IMR-90 (cell line): ENCODE data around the gene PRKCA. TPM values are rescaled to one million over a fixed set of nuclear protein-coding genes. Genes with fewer than 3 reads are reported as not detected.

Source experiments
- ATAC-seq: fragments of 200-7000 bp; cut with Tn5 transposase; 2 replicates; pipeline ENCODE4 v1.9.1; 2020; ENCODE audit warnings: low read depth, mild to moderate bottlenecking, moderate library complexity
- BruUV-seq: library from RNA; stranded (reverse); fragments of 400-500 nt; replicated peaks from 2 replicates; lab custom pipeline; 2021; lab: Mats Ljungman, UMichigan
- CTCF ChIA-PET: fragments of 300-600 bp; formaldehyde crosslinking; extraction: SDS; loops from one replicate; lab custom pipeline; 2021; ENCODE audit warnings: antibody characterized with exemption; lab: Yijun Ruan, JAX
- POLR2A ChIA-PET: fragments of 300-600 bp; sonication (Branson Sonifier 250); formaldehyde crosslinking; loops from one replicate; lab custom pipeline; 2022; ENCODE audit warnings: antibody characterized with exemption; ENCODE audit not compliant: unreplicated experiment; lab: Charles Lee
- DNase-seq: peaks from one replicate; pipeline ENCODE4 v3.0.0; 2013
- H2AFZ ChIP-seq: replicated peaks from 2 replicates; pipeline ENCODE3; 2013; ENCODE audit warnings: low read length, mild to moderate bottlenecking; ENCODE audit not compliant: poor library complexity
- H2AK5ac ChIP-seq: 2 replicates; pipeline ENCODE4 v1.6.1; 2013; ENCODE audit warnings: low read depth, low read length, inconsistent platforms
- H2AK9ac ChIP-seq: replicated peaks from 2 replicates; pipeline ENCODE3; 2013; ENCODE audit warnings: mild to moderate bottlenecking, low read depth, low read length, moderate library complexity; ENCODE audit not compliant: poor library complexity
- H2BK120ac ChIP-seq: 2 replicates; pipeline ENCODE4 v1.6.1; 2013; ENCODE audit warnings: low read depth, low read length, inconsistent platforms
- H2BK15ac ChIP-seq: 3 replicates; pipeline ENCODE4 v1.6.1; 2013; ENCODE audit warnings: low read depth, low read length, inconsistent platforms
- H2BK20ac ChIP-seq: 2 replicates; pipeline ENCODE4 v1.6.1; 2013; ENCODE audit warnings: low read depth, mild to moderate bottlenecking, inconsistent platforms, low read length, moderate library complexity
- H2BK5ac ChIP-seq: 2 replicates; pipeline ENCODE4 v1.6.1; 2013; ENCODE audit warnings: mild to moderate bottlenecking, low read depth, low read length, inconsistent platforms; ENCODE audit not compliant: poor library complexity, severe bottlenecking
- H3K14ac ChIP-seq: replicated peaks from 2 replicates; pipeline ENCODE4 v1.6.1; 2013; ENCODE audit warnings: low read depth, low read length, inconsistent platforms
- H3K18ac ChIP-seq: 2 replicates; pipeline ENCODE4 v1.6.1; 2013; ENCODE audit warnings: low read depth, low read length, control low read depth
- H3K23ac ChIP-seq: 2 replicates; pipeline ENCODE4 v1.6.1; 2013; ENCODE audit warnings: low read depth, low read length, inconsistent platforms
- H3K27ac ChIP-seq: 2 replicates; pipeline ENCODE4 v1.5.1; 2013; ENCODE audit warnings: mild to moderate bottlenecking, control low read depth, low read length; ENCODE audit not compliant: insufficient read depth
- H3K27me3 ChIP-seq: 2 replicates; pipeline ENCODE4 v1.6.1; 2013; ENCODE audit warnings: low read length; ENCODE audit not compliant: control insufficient read depth, insufficient read depth
- H3K36me3 ChIP-seq: 2 replicates; pipeline ENCODE4 v1.6.1; 2013; ENCODE audit warnings: low read length, mixed read lengths; ENCODE audit not compliant: control insufficient read depth, insufficient read depth
- H3K4ac ChIP-seq: 2 replicates; pipeline ENCODE4 v1.6.1; 2013; ENCODE audit warnings: low read depth, low read length, inconsistent platforms
- H3K4me1 ChIP-seq: 2 replicates; pipeline ENCODE4 v1.6.1; 2013; ENCODE audit warnings: low read length, mixed read lengths; ENCODE audit not compliant: control insufficient read depth, insufficient read depth
- H3K4me2 ChIP-seq: 2 replicates; pipeline ENCODE4 v1.6.1; 2013; ENCODE audit warnings: low read depth, mild to moderate bottlenecking, control low read depth, low read length, moderate library complexity
- H3K4me3 ChIP-seq: 2 replicates; pipeline ENCODE4 v1.5.1; 2013; ENCODE audit warnings: low read depth, mild to moderate bottlenecking, control low read depth, low read length, moderate library complexity; ENCODE audit not compliant: insufficient read depth
- H3K56ac ChIP-seq: 2 replicates; pipeline ENCODE4 v1.6.1; 2013; ENCODE audit warnings: low read length, inconsistent platforms; ENCODE audit not compliant: insufficient read depth; ENCODE audit errors: extremely low read depth
- H3K79me1 ChIP-seq, 2 experiments: 2 replicates each; pipeline ENCODE4 v1.6.1; 2013; ENCODE audit warnings: low read length in 2 of 2, inconsistent platforms in 1 of 2, low read depth in 1 of 2
- H3K9ac ChIP-seq: 2 replicates; pipeline ENCODE4 v1.6.1; 2013; ENCODE audit warnings: low read depth, low read length, control low read depth
- H3K9me1 ChIP-seq: 2 replicates; pipeline ENCODE4 v1.6.1; 2013; ENCODE audit warnings: low read length, inconsistent platforms; ENCODE audit not compliant: insufficient read depth
- H3K9me3 ChIP-seq: 2 replicates; pipeline ENCODE4 v1.6.1; 2013; ENCODE audit warnings: low read length; ENCODE audit not compliant: control insufficient read depth, insufficient read depth
- H4K20me1 ChIP-seq: 2 replicates; pipeline ENCODE4 v1.6.1; 2013; ENCODE audit warnings: low read length, inconsistent platforms; ENCODE audit not compliant: insufficient read depth
- H4K5ac ChIP-seq: 2 replicates; pipeline ENCODE4 v1.6.1; 2013; ENCODE audit warnings: mild to moderate bottlenecking, low read depth, low read length, control low read depth
- H4K8ac ChIP-seq, 2 experiments: 2 replicates each; pipeline ENCODE4 v1.6.1; 2013; ENCODE audit warnings: low read depth in 2 of 2, low read length in 2 of 2, control low read depth in 1 of 2, inconsistent platforms in 1 of 2
- H4K91ac ChIP-seq: 2 replicates; pipeline ENCODE4 v1.6.1; 2013; ENCODE audit warnings: low read depth, low read length, inconsistent platforms; ENCODE audit not compliant: insufficient read depth
- CEBPB ChIP-seq: IDR thresholded peaks from 2 replicates; pipeline ENCODE4 v1.6.1; 2012; ENCODE audit warnings: low read depth, low read length, improper control_type of control experiment
- CTCF ChIP-seq: conservative IDR thresholded peaks from 2 replicates; pipeline ENCODE4 v1.5.1; 2012; ENCODE audit warnings: mild to moderate bottlenecking, low read depth, low read length, improper control_type of control experiment
- FOS ChIP-seq: fragments of 150-350 bp; IDR thresholded peaks from 2 replicates; pipeline ENCODE4 v1.6.1; 2016; ENCODE audit warnings: low read depth, low read length
- WGBS, 2 experiments: methylation state at CpG; one replicate each; pipeline versions ENCODE4 v1.1.5 to v1.1.7; 2013; ENCODE audit warnings: missing lambda C conversion rate in 2 of 2; ENCODE audit not compliant: insufficient read length in 1 of 2; ENCODE audit errors: extremely low coverage in 2 of 2; 5-methylcytosine and 5-hydroxymethylcytosine counted together
- dilution Hi-C: fragments of 300-500 bp; cut with HindIII; formaldehyde crosslinking; loops from one replicate; pipeline ENCODE4 v1.14.3; 2018; ENCODE audit warnings: low sequenced_read_pairs; ENCODE audit not compliant: unreplicated experiment
- in situ Hi-C: fragments of 300-500 bp; cut with MboI; formaldehyde crosslinking; loops from 3 replicates; pipeline ENCODE4 v1.14.3; 2019; ENCODE audit warnings: low sequenced_read_pairs, inconsistent platforms, mixed read lengths
- intact Hi-C: fragments of 100-400 bp; cut with micrococcal nuclease; formaldehyde crosslinking; loops from 2 replicates; pipeline ENCODE4 v1.10.0; 2022
- polyA plus RNA-seq, 3 experiments: library from polyadenylated mRNA; depleted of rRNA; stranded (reverse); fragments of >200 nt; gene quantifications; 2 replicates each; pipeline ENCODE4 v1.2.3, GENCODE V29; 2012; ENCODE audit warnings: low replicate concordance in 1 of 3
- total RNA-seq: library from RNA; depleted of rRNA; stranded (reverse); fragments of >200 nt; gene quantifications from 2 replicates; pipeline ENCODE4 v1.2.3, GENCODE V29; 2012

The PRKCA gene
- total and polyA plus RNA-seq, 2 of the 4 experiments (the other 2 are of a cell fraction), result 31.0 to 46.0 TPM

- peak overlapping the region; percentile 25 for H2BK5ac ChIP-seq
- H3K56ac ChIP-seq, result peak overlapping the region; percentile 13; the same call in 1 of the 2 replicates
- H3K27me3 ChIP-seq, result no peaks in the 10 kb centered on the region
- H3K4me1 ChIP-seq, result peaks cover 14% of the 10 kb centered on the region
- ChIA-PET POLR2A (no interaction called here), CTCF (interaction anchor here (1.0 kb wide), 1 partner anchor 10 kb away, joined by 4 read pairs; no protein-coding TSS in a partner anchor)
- intact Hi-C loops, result no loop called here
- 0 out of 2 replicates have a peak overlapping the region, but pooled peaks have one; percentile 11 for H3K18ac ChIP-seq
- 0 out of 2 replicates have a peak overlapping the region, but pooled peaks have one; percentile 11 for H3K4me2 ChIP-seq
- peaks cover 0 to 9% of the 10 kb centered on the region in 2 experiments; a peak in 1 of 4 replicates for H3K79me1 ChIP-seq
- no peak overlapping the region for H3K4me3 ChIP-seq
- dilution Hi-C loops, result no loop called here
- peak overlapping the region; percentile 62; the same call in 1 of the 3 replicates for H2BK15ac ChIP-seq
- H4K91ac ChIP-seq, result peak overlapping the region; percentile 75
- DNase-seq, result peak; percentile 89
- BruUV-seq, result no TSS peak
- no CpG with 5 or more reads among the region's 8 CpGs for WGBS, 2 experiments
- in situ Hi-C loops, result no loop called here
- H3K14ac ChIP-seq, result peak overlapping the region; percentile 57; the same call in 1 of the 2 replicates
- no peak overlapping the region for H4K5ac ChIP-seq
- H4K8ac ChIP-seq, result peak overlapping the region in 1 of 2 experiments; percentile 37; a peak in 1 of 4 replicates
- H3K9ac ChIP-seq, result no peak overlapping the region
- peaks cover 14% of the 10 kb centered on the region for H3K9me1 ChIP-seq
- H2AFZ ChIP-seq, result peak overlapping the region; percentile 70
- peak overlapping the region; percentile 87 for H2AK5ac ChIP-seq
- H4K20me1 ChIP-seq, result no peaks in the 10 kb centered on the region
- peak overlapping the region; percentile 42 for H3K27ac ChIP-seq
- no peaks in the 10 kb centered on the region for H3K36me3 ChIP-seq
- TF ChIP-seq FOS (peak; percentile 51; the same call in 1 of the 2 replicates), CTCF (no peak), CEBPB (peak; percentile 77; the same call in 1 of the 2 replicates)
- peak overlapping the region; percentile 73 for H2BK120ac ChIP-seq
- peak overlapping the region; percentile 74 for H2BK20ac ChIP-seq
- H2AK9ac ChIP-seq, result peak overlapping the region; percentile 70
- H3K23ac ChIP-seq, result no peak overlapping the region
- H3K4ac ChIP-seq, result peak overlapping the region; percentile 46; the same call in 1 of the 2 replicates
- peak; percentile 73 for ATAC-seq
- no peaks in the 10 kb centered on the region for H3K9me3 ChIP-seq
Observed at GRCh38 chr17:66268247-66268927, 34.0 kb upstream of the PRKCA start.
